Type B pancreatic cell (in vitro differentiated cells): Measurements from ENCODE around the gene IL34. TPM values are rescaled to one million over a fixed set of nuclear protein-coding genes. Genes with fewer than 3 reads are reported as not detected.

ENCODE experiments used
- DNase-seq: peaks from one replicate; pipeline ENCODE4 v3.0.0; 2021; ENCODE audit warnings: mixed read lengths; ENCODE audit not compliant: unreplicated experiment; ENCODE audit errors: extremely low spot score
- H3K27ac Mint-ChIP-seq: 2 replicates; pipeline ENCODE4 v1.8.0; 2021; ENCODE audit warnings: mild to moderate bottlenecking, mixed read lengths
- H3K27me3 Mint-ChIP-seq: 2 replicates; pipeline ENCODE4 v1.8.0; 2021; ENCODE audit warnings: mixed read lengths
- H3K36me3 Mint-ChIP-seq: 2 replicates; pipeline ENCODE4 v1.8.0; 2021; ENCODE audit warnings: mixed read lengths
- H3K4me1 Mint-ChIP-seq: one replicate; pipeline ENCODE4 v1.8.0; 2021; ENCODE audit warnings: mixed read lengths; ENCODE audit not compliant: unreplicated experiment
- H3K4me3 Mint-ChIP-seq: 2 replicates; pipeline ENCODE4 v1.8.0; 2021; ENCODE audit warnings: mild to moderate bottlenecking, mixed read lengths
- H3K9me3 Mint-ChIP-seq: 2 replicates; pipeline ENCODE4 v1.8.0; 2021; ENCODE audit warnings: mixed read lengths
- CTCF ChIP-seq: fragments of 200-600 bp; sonication (generic); conservative IDR thresholded peaks from 2 replicates; pipeline ENCODE4 v1.5.0; 2021; ENCODE audit warnings: antibody characterized with exemption, mild to moderate bottlenecking
- total RNA-seq: library from RNA; stranded (reverse); gene quantifications from 2 replicates; pipeline ENCODE4 v1.2.1, GENCODE V29; 2021; ENCODE audit warnings: low replicate concordance

Gene IL34
- total RNA-seq, 1 donor from 2014 or later: not detected

- no peak overlapping the region for H3K4me3 Mint-ChIP-seq
- TF ChIP-seq CTCF: no peak
- no peaks in the 10 kb centered on the region for H3K4me1 Mint-ChIP-seq
- no peaks in the 10 kb centered on the region for H3K27me3 Mint-ChIP-seq
- H3K36me3 Mint-ChIP-seq: peaks cover 9% of the 10 kb centered on the region
- no peaks in the 10 kb centered on the region for H3K9me3 Mint-ChIP-seq
- no peak for DNase-seq
- no peak overlapping the region for H3K27ac Mint-ChIP-seq
These were observed 16.7 kb downstream of the IL34 start for GRCh38 chr16:70662991-70663523.

DNA sequence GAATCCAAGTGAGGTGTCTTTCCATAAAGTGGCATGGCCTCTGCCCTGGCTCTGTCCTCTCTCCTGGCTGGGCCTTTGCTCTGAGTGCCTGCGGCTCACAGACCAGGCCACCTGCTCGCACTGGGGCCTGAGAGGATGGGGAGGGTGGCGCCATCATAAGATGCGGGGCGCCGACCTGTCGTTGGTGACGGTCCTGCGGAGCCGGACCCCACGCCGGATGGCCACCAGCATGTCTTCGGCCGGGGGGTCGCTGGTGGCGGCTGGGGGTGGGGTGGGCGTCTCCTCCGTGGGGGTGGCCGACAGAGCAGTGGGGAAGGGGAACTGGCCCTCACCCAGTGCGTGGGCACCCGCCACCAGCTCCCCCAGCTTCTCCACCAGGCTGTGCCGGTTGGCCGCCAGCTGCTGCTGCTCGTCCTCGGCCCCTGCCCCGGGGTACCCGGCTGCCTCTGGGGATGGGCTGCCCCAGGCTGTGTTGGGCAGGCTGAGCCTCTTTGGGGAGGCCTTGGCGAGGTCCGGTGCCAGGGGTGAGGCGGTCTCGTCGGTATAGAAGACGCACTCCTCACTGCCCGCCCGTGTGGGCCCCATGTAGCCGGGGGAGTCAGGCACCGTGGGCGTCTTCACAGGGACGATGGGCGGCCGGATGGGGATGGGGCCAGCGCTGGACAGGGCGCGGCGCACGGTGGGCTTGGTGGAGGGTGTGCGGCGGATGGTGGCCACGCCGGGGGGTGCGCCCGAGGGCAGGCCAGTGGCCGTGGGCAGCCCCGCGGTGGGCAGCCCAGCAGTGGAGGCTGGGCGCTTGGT, 17.4 kb downstream of the IL34 start:
- H3K9me3 Mint-ChIP-seq: no peaks in the 10 kb centered on the region
- H3K4me3 Mint-ChIP-seq: no peak overlapping the region
- no peak overlapping the region for H3K27ac Mint-ChIP-seq
- no peaks in the 10 kb centered on the region for H3K4me1 Mint-ChIP-seq
- H3K36me3 Mint-ChIP-seq: peaks cover 13% of the 10 kb centered on the region
- no peaks in the 10 kb centered on the region for H3K27me3 Mint-ChIP-seq
- no peak for DNase-seq
- no peak for TF ChIP-seq CTCF

DNA sequence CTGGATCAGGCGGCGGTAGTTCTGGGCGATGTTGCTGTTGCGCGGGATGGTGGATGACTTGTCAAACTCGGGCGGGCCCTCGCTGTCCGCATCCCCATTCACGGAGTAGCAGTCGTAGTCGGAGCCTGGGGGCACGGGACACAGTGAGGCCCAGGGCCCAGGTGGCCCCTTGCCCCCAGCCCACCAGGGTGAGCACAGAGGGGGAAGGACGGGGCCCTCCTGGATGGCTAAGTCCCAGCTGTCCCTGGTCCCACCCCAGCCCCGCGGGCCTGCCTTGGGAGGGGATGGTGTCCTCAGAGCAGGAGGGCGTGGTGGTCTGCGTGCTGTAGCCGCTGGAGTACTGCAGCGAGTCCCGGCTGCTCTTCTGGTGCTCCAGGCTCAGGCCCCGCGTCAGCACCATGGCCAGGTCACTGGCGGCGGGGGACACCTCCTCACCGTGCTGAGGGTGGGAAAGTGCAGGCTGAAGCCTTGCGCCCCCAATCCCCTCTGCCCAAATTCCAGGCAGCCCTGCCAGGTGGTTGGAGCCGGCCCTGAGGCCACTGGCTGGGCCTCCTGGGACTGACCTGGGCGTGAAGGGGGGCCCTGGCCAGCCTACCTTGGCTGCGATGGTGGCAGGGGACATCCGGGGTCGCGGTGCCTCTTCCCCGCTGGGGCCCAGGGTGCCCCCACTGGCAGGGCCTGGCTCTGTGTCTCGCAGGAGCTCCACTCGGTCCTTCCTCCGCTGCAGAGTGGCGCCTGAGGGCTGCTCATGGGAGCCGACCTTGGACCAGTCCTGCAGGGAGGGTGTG, 18.2 kb downstream of the IL34 start:
- no peak for DNase-seq
- peaks cover 19% of the 10 kb centered on the region for H3K36me3 Mint-ChIP-seq
- H3K4me3 Mint-ChIP-seq: no peak overlapping the region
- TF ChIP-seq CTCF: no peak
- H3K27me3 Mint-ChIP-seq: no peaks in the 10 kb centered on the region
- H3K4me1 Mint-ChIP-seq: no peaks in the 10 kb centered on the region
- no peaks in the 10 kb centered on the region for H3K9me3 Mint-ChIP-seq
- no peak overlapping the region for H3K27ac Mint-ChIP-seq

- H3K9me3 Mint-ChIP-seq: no peaks in the 10 kb centered on the region
- no peak for DNase-seq
These were observed 18.8 kb downstream of the IL34 start for GRCh38 chr16:70665113-70665694.

More at GRCh38 chr16:70665113-70665694, 18.8 kb downstream of the IL34 start:
- no peak for TF ChIP-seq CTCF
- Mint-ChIP-seq H3K4me3 (no peak overlapping the region), H3K4me1 (no peaks in the 10 kb centered on the region), H3K27me3 (no peaks in the 10 kb centered on the region), H3K27ac (no peak overlapping the region), H3K36me3 (peaks cover 26% of the 10 kb centered on the region)
